Measurements from ENCODE around the gene TPPP2. TPM values are rescaled to one million over a fixed set of nuclear protein-coding genes. Genes with fewer than 3 reads are reported as not detected.
"Not testable (repeated sequence)": the region's sequence is repeated elsewhere in the genome, so short reads cannot be mapped to it uniquely, and the experiment has no call there.

TPPP2 gene
- total RNA-seq, 1 donor from 2014 or later = not detected

DNA sequence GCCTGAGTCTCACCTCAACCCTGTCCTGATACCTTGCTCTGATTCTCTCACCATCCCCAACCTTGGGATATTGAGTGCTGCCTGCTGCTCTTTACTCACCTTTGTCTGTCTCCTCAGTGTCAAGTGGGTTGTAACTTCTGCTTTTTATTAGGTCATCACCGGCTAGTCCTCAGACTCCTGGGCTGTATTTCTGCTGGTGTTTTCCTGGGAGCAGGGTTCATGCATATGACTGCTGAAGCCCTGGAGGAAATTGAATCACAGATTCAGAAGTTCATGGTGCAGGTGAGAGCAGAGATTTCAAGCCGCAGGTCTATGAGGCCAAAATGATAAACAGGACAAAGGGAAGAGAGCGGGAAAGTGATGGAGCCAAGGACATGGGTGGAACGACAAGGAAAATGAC lies 30.4 kb upstream of the TPPP2 start:
- intact Hi-C loops (cut with DNase I) = no loop called here

DNA sequence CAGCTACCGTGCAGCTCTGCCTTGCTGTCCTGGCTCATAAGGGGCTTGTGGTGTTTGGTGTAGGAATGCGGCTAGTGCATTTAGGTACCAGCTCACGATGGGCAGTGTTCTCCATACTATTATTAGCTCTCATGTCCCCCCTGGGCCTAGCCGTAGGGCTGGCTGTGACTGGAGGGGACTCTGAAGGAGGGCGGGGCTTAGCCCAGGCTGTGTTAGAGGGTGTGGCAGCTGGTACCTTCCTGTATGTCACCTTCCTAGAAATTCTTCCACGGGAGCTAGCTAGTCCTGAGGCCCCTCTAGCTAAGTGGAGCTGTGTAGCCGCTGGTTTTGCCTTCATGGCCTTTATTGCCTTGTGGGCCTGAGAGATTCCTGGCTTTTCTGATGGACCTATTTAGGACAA lies 28.8 kb upstream of the TPPP2 start:
- Histone ChIP-seq H3K27ac (no peak overlapping the region), H3K36me3 (peaks cover 0 to 10% of the 10 kb centered on the region in 2 donors), H3K4me3 (no peak overlapping the region), H3K4me1 (peaks cover 29% of the 10 kb centered on the region), H3K27me3 (no peaks in the 10 kb centered on the region), H3K9me3 (no peaks in the 10 kb centered on the region)
- intact Hi-C loops (cut with DNase I) = loop anchor here (5.0 kb wide), 1 partner anchor 41 kb away; the partner anchor contains the start of gene RNASE7
- peak in 1 of 2 donors; percentile 34 for DNase-seq (ENCODE audit: extremely low spot score in 2 of 2)
- TF ChIP-seq POLR2AphosphoS5 (IDR thresholded peaks at IDR 0.05; ENCODE audit: insufficient read depth in 1 of 2, low read depth in 1 of 2) (no peak), POLR2A (IDR thresholded peaks at IDR 0.05) (no peak)
- TF ChIP-seq, protein P1, sequence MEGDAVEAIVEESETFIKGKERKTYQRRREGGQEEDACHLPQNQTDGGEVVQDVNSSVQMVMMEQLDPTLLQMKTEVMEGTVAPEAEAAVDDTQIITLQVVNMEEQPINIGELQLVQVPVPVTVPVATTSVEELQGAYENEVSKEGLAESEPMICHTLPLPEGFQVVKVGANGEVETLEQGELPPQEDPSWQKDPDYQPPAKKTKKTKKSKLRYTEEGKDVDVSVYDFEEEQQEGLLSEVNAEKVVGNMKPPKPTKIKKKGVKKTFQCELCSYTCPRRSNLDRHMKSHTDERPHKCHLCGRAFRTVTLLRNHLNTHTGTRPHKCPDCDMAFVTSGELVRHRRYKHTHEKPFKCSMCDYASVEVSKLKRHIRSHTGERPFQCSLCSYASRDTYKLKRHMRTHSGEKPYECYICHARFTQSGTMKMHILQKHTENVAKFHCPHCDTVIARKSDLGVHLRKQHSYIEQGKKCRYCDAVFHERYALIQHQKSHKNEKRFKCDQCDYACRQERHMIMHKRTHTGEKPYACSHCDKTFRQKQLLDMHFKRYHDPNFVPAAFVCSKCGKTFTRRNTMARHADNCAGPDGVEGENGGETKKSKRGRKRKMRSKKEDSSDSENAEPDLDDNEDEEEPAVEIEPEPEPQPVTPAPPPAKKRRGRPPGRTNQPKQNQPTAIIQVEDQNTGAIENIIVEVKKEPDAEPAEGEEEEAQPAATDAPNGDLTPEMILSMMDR (IDR thresholded peaks at IDR 0.05) = no peak

More for the DNA sequence above, 30.4 kb upstream of the TPPP2 start:
- DNase-seq (ENCODE audit: extremely low spot score in 2 of 2) = no peak
- TF ChIP-seq POLR2AphosphoS5 (IDR thresholded peaks at IDR 0.05; ENCODE audit: insufficient read depth in 1 of 2, low read depth in 1 of 2) = no peak
- peaks cover 29% of the 10 kb centered on the region for H3K4me1 ChIP-seq
- no peak overlapping the region for H3K4me3 ChIP-seq
- H3K27ac ChIP-seq = peak overlapping the region; percentile 64
- no peaks in the 10 kb centered on the region for H3K9me3 ChIP-seq
- H3K36me3 ChIP-seq = peaks cover 0 to 26% of the 10 kb centered on the region in 2 donors
- H3K27me3 ChIP-seq = no peaks in the 10 kb centered on the region

DNA sequence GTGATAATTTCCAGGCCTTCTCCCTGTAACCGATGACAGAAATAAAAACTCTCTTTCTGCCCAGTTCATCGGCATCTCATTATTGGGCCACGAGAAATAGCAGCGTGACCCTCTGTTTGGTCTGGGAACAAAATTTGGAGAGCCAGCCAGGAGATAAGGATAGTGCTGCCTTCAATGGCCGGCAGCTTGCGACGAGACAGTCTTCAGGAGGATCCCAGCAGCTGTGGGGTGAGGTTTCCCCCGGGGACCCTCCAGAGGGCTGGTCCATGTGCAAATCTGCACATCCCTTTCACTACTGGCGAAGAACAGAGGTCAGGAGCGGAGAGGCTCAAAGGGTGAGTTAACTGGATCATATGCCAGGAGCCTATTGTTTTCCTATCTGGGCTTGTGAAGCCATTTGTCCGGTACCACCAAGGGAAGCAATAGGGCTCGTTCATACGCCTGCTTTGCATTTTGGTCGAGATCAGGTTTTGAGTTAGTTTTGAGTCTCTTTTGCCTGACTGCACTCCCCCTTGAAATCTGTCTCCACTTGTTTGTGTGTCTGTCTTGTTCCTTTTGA lies 26.1 kb upstream of the TPPP2 start:
- H3K36me3 ChIP-seq = no peaks in the 10 kb centered on the region
- no peak for DNase-seq (ENCODE audit: extremely low spot score in 2 of 2)
- intact Hi-C loops (cut with DNase I) = loop anchor here (5.0 kb wide), 1 partner anchor 38 kb away; the partner anchor contains the start of gene RNASE7

DNA sequence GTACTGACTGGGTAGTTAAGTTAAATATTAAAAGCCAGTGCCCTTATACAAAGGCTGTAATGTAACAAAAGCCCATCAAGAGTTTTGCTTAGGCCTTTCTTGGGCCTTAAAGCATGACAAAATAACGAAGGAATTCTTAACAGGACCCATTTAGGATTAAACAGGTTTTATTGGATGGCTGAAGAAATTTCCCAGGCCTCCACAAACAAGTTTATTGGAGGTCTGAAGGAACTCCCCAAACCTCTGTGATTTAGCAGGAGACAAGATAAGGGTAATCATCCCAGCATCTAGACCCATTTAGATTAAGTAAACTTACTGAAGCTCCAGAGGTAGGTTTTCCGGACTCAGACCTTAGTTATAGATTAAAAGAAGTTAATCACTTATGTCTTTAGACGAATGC lies 20.3 kb upstream of the TPPP2 start:
- H3K36me3 ChIP-seq; H3K27me3 ChIP-seq; H3K4me1 ChIP-seq; DNase-seq (ENCODE audit: extremely low spot score in 2 of 2); intact Hi-C loops (cut with DNase I); H3K4me3 ChIP-seq; H3K9me3 ChIP-seq: not testable (repeated sequence)
- H3K27ac ChIP-seq = peak overlapping the region; percentile 52

More for the DNA sequence above, 26.1 kb upstream of the TPPP2 start:
- TF ChIP-seq POLR2A (IDR thresholded peaks at IDR 0.05) = no peak
- no peak for TF ChIP-seq POLR2AphosphoS5 (IDR thresholded peaks at IDR 0.05; ENCODE audit: insufficient read depth in 1 of 2, low read depth in 1 of 2)
- TF ChIP-seq, protein P1 (IDR thresholded peaks at IDR 0.05) = no peak
- Histone ChIP-seq H3K4me3 (peak overlapping the region; percentile 4 to 23), H3K27me3 (no peaks in the 10 kb centered on the region), H3K27ac (peak overlapping the region; percentile 58), H3K4me1 (peaks cover 15% of the 10 kb centered on the region), H3K9me3 (no peaks in the 10 kb centered on the region)

DNA sequence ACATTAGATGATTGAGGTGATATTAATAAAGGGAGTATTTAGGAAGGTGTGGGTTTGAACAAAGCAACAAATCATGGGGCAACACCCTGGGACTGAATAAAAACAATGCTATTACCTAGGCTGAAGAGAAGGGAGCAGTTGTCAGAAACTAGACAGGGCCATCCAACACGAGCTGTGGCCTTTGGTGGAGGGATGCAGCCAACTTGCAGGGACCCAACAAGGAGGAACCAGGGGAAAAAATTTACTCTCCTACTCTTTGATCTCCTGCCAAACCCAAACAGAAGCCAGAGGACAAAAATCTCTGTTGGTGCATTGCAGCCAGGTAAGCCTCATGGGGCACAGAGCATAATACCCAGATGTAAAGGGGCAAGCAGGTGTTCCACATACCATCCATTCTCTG lies 18.9 kb upstream of the TPPP2 start:
- intact Hi-C loops (cut with DNase I) = no loop called here
- Histone ChIP-seq H3K27ac (peak overlapping the region; percentile 23), H3K4me1 (no peaks in the 10 kb centered on the region), H3K36me3 (no peaks in the 10 kb centered on the region), H3K27me3 (no peaks in the 10 kb centered on the region), H3K4me3 (no peak overlapping the region), H3K9me3 (no peaks in the 10 kb centered on the region)
- DNase-seq (ENCODE audit: extremely low spot score in 2 of 2) = no peak
- TF ChIP-seq, protein P1 (IDR thresholded peaks at IDR 0.05) = no peak
- TF ChIP-seq POLR2AphosphoS5 (IDR thresholded peaks at IDR 0.05; ENCODE audit: insufficient read depth in 1 of 2, low read depth in 1 of 2) (no peak), POLR2A (IDR thresholded peaks at IDR 0.05) (no peak)

DNA sequence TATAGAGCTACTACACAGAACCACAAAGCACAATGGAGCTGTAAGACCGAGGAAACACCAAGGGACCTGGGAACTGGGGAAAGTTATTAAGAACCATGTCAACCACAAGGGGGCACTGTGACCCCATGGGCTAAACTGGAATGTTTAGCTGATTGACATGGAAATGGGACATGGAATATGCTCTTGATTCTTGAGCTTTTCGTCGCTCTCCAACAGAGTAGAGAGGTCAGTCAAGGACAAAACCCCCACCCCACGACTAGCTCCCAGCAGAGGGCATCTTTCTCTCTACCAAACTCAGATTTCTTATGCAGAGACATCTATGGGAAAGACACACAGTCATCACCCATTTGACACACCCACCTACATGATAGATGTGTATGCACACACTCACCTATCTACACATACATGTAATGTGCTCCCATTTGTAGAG lies 15.2 kb upstream of the TPPP2 start:
- no peaks in the 10 kb centered on the region for H3K27me3 ChIP-seq
- intact Hi-C loops (cut with DNase I) = loop anchor here (2.0 to 5.0 kb wide), 2 partner anchors 26 to 78 kb away; no protein-coding TSS in a partner anchor
- H3K27ac ChIP-seq = peak overlapping the region; percentile 56
- no peaks in the 10 kb centered on the region for H3K9me3 ChIP-seq
- DNase-seq (ENCODE audit: extremely low spot score in 2 of 2) = no peak
- H3K4me3 ChIP-seq = no peak overlapping the region
- peaks cover 6% of the 10 kb centered on the region for H3K4me1 ChIP-seq
- peaks cover 0 to 27% of the 10 kb centered on the region in 2 donors for H3K36me3 ChIP-seq
- no peak for TF ChIP-seq POLR2A (IDR thresholded peaks at IDR 0.05)
- peak in 1 of 2 donors; percentile 86 for TF ChIP-seq POLR2AphosphoS5 (IDR thresholded peaks at IDR 0.05; ENCODE audit: insufficient read depth in 1 of 2, low read depth in 1 of 2)
- TF ChIP-seq, protein P1 (IDR thresholded peaks at IDR 0.05) = peak; percentile 82 to 94 (median 89)
